H1 (cell line): ENCODE measurements around the gene IPO13. TPM values are rescaled to one million over a fixed set of nuclear protein-coding genes. Genes with fewer than 3 reads are reported as not detected.

Source experiments
- CTCF ChIA-PET: fragments of 300-600 bp; sonication (Branson Sonifier 250); formaldehyde crosslinking; loops from one replicate; lab custom pipeline; 2021; ENCODE audit not compliant: partially characterized antibody; lab: Charles Lee
- POLR2A ChIA-PET: fragments of 300-600 bp; sonication (Branson Sonifier 250); formaldehyde crosslinking; loops from one replicate; lab custom pipeline; 2021; ENCODE audit warnings: inconsistent platforms; ENCODE audit not compliant: partially characterized antibody; lab: Charles Lee
- DNase-seq, 2 experiments: peaks; one replicate each; pipeline versions ENCODE4 v3.0.0 to v3.0.0-alpha.2; 2010 to 2022; ENCODE audit warnings: low spot score in 2 of 2, low read depth in 1 of 2, mixed read lengths in 1 of 2
- FAIRE-seq: peaks from 2 replicates; lab custom pipeline; 2011; peaks lifted over from hg19 to GRCh38; lab: Jason Lieb, UNC
- H2AFZ ChIP-seq: 2 replicates; pipeline ENCODE4 v1.8.1; 2012; ENCODE audit warnings: low read length, inconsistent platforms
- H2AK5ac ChIP-seq: 2 replicates; pipeline ENCODE4 v1.6.1; 2013; ENCODE audit warnings: low read depth, low read length
- H2BK120ac ChIP-seq: replicated peaks from 2 replicates; pipeline ENCODE3; 2013; ENCODE audit warnings: low read depth, low read length, inconsistent platforms
- H2BK12ac ChIP-seq: 2 replicates; pipeline ENCODE4 v1.6.1; 2013; ENCODE audit warnings: low read depth, low read length
- H2BK15ac ChIP-seq: 2 replicates; pipeline ENCODE4 v1.6.1; 2013; ENCODE audit warnings: low read length
- H2BK20ac ChIP-seq: 2 replicates; pipeline ENCODE4 v1.6.1; 2013; ENCODE audit warnings: low read length
- H2BK5ac ChIP-seq: 2 replicates; pipeline ENCODE4 v1.6.1; 2013; ENCODE audit warnings: low read depth, low read length
- H3K14ac ChIP-seq: 2 replicates; pipeline ENCODE4 v1.6.1; 2013; ENCODE audit warnings: inconsistent platforms; ENCODE audit not compliant: insufficient read length
- H3K18ac ChIP-seq: 2 replicates; pipeline ENCODE4 v1.6.1; 2013; ENCODE audit warnings: low read length; ENCODE audit errors: extremely low read depth
- H3K23ac ChIP-seq: 2 replicates; pipeline ENCODE4 v1.6.1; 2013; ENCODE audit warnings: inconsistent platforms; ENCODE audit not compliant: insufficient read length
- H3K23me2 ChIP-seq: 2 replicates; pipeline ENCODE4 v1.6.1; 2013; ENCODE audit warnings: low read depth, low read length
- H3K27ac ChIP-seq: 2 replicates; pipeline ENCODE4 v1.6.1; 2011; ENCODE audit warnings: low read depth, low read length, inconsistent platforms
- H3K27me3 ChIP-seq, 4 experiments: replicated peaks in 1 of 4; 1 replicate in 1 of 4; 2 replicates in 3 of 4; pipeline versions ENCODE4 v1.6.1 to v1.8.1; 2011 to 2013; ENCODE audit warnings: low read length in 3 of 4, mild to moderate bottlenecking in 3 of 4, inconsistent platforms in 2 of 4, mixed read lengths in 2 of 4, moderate library complexity in 1 of 4; ENCODE audit not compliant: control insufficient read depth in 3 of 4, insufficient read depth in 3 of 4; ENCODE audit errors: extremely low read depth in 1 of 4
- H3K36me3 ChIP-seq, 4 experiments: 2 replicates each; pipeline versions ENCODE4 v1.6.1 to v1.8.1; 2011 to 2013; ENCODE audit warnings: mild to moderate bottlenecking in 4 of 4, low read length in 3 of 4, moderate library complexity in 2 of 4, control low read depth in 1 of 4, inconsistent platforms in 1 of 4; ENCODE audit not compliant: insufficient read depth in 4 of 4, control insufficient read depth in 2 of 4
- H3K4ac ChIP-seq: replicated peaks from 2 replicates; pipeline ENCODE3; 2013; ENCODE audit warnings: low read length, low read depth, mixed read lengths, inconsistent platforms; ENCODE audit not compliant: insufficient read length
- H3K4me1 ChIP-seq, 4 experiments: replicated peaks in 1 of 4; 1 replicate in 1 of 4; 2 replicates in 3 of 4; pipeline versions ENCODE4 v1.6.1 to v1.8.1; 2011 to 2013; ENCODE audit warnings: low read length in 3 of 4, inconsistent platforms in 2 of 4, mixed read lengths in 1 of 4; ENCODE audit not compliant: insufficient read depth in 4 of 4, control insufficient read depth in 3 of 4
- H3K4me2 ChIP-seq, 2 experiments: 2 replicates each; pipeline versions ENCODE4 v1.6.1 to v1.8.1; 2011 to 2013; ENCODE audit warnings: low read depth in 2 of 2, low read length in 2 of 2, control low read depth in 1 of 2, inconsistent platforms in 1 of 2, mild to moderate bottlenecking in 1 of 2; ENCODE audit not compliant: insufficient read depth in 1 of 2
- H3K4me3 ChIP-seq, 4 experiments: fragments of 200-600, 300-600 bp in 1 of 4; sonication (generic), shearing (Covaris generic), sonication (Bioruptor Twin) in 1 of 4; 2 replicates each; pipeline versions ENCODE4 v1.5.1 to v1.8.1; 2011 to 2016; ENCODE audit warnings: low read length in 4 of 4, low read depth in 3 of 4, control low read depth in 2 of 4, inconsistent platforms in 2 of 4, mild to moderate bottlenecking in 2 of 4, mixed read lengths in 1 of 4, moderate library complexity in 1 of 4; ENCODE audit not compliant: insufficient read depth in 2 of 4; ENCODE audit errors: extremely low read depth in 1 of 4
- H3K56ac ChIP-seq: replicated peaks from 2 replicates; pipeline ENCODE3; 2013; ENCODE audit warnings: low read depth, mild to moderate bottlenecking, mixed read lengths, low read length, inconsistent platforms; ENCODE audit not compliant: insufficient read length
- H3K79me1 ChIP-seq: 2 replicates; pipeline ENCODE4 v1.6.1; 2013; ENCODE audit warnings: low read depth, low read length, control low read depth
- H3K79me2 ChIP-seq, 2 experiments: 2 replicates each; pipeline versions ENCODE4 v1.6.1 to v1.8.1; 2012 to 2013; ENCODE audit warnings: low read length in 2 of 2, mild to moderate bottlenecking in 2 of 2, inconsistent platforms in 1 of 2; ENCODE audit not compliant: insufficient read depth in 2 of 2, control insufficient read depth in 1 of 2
- H3K9ac ChIP-seq, 4 experiments: replicated peaks in 1 of 4; 1 replicate in 1 of 4; 2 replicates in 3 of 4; pipeline versions ENCODE4 v1.6.1 to v1.8.1; 2011 to 2013; ENCODE audit warnings: low read depth in 3 of 4, low read length in 3 of 4, control low read depth in 2 of 4, mild to moderate bottlenecking in 2 of 4, moderate library complexity in 2 of 4, inconsistent platforms in 1 of 4; ENCODE audit errors: extremely low read depth in 1 of 4
- H3K9me3 ChIP-seq, 2 experiments: 2 replicates each; pipeline versions ENCODE4 v1.6.1 to v1.8.1; 2012 to 2013; ENCODE audit warnings: mild to moderate bottlenecking in 2 of 2, moderate library complexity in 2 of 2, control low read depth in 1 of 2, inconsistent platforms in 1 of 2, low read depth in 1 of 2, low read length in 1 of 2, mixed read lengths in 1 of 2; ENCODE audit not compliant: insufficient read depth in 2 of 2
- H4K20me1 ChIP-seq, 2 experiments: replicated peaks in 1 of 2; 2 replicates each; pipeline versions ENCODE3 to v1.8.1; 2011 to 2013; ENCODE audit warnings: inconsistent platforms in 2 of 2, low read length in 2 of 2, mild to moderate bottlenecking in 1 of 2; ENCODE audit not compliant: insufficient read depth in 2 of 2, control insufficient read depth in 1 of 2
- H4K5ac ChIP-seq: 2 replicates; pipeline ENCODE4 v1.6.1; 2013; ENCODE audit warnings: low read length, low read depth, mixed read lengths, inconsistent platforms; ENCODE audit not compliant: insufficient read length
- H4K8ac ChIP-seq: 2 replicates; pipeline ENCODE4 v1.8.0; 2013; ENCODE audit warnings: mild to moderate bottlenecking, moderate library complexity, low read length, inconsistent platforms; ENCODE audit not compliant: insufficient read depth; ENCODE audit errors: extremely low read depth
- H4K91ac ChIP-seq: replicated peaks from 2 replicates; pipeline ENCODE3; 2013; ENCODE audit warnings: low read length, mixed read lengths, inconsistent platforms; ENCODE audit not compliant: insufficient read length
- ATF2 ChIP-seq: IDR thresholded peaks from 2 replicates; pipeline ENCODE4 v1.6.1; 2012; ENCODE audit warnings: low read length, inconsistent platforms
- BRCA1 ChIP-seq: IDR thresholded peaks from 2 replicates; pipeline ENCODE4 v1.6.1; 2012; ENCODE audit warnings: low read depth, low read length, improper control_type of control experiment
- CTBP2 ChIP-seq: IDR thresholded peaks from 2 replicates; pipeline ENCODE4 v1.7.0; 2011; ENCODE audit warnings: borderline replicate concordance, mild to moderate bottlenecking, moderate library complexity, mixed read lengths, low read length; ENCODE audit not compliant: insufficient read depth, insufficient read length
- JUN ChIP-seq: IDR thresholded peaks from 2 replicates; pipeline ENCODE4 v1.6.1; 2011; ENCODE audit warnings: low read depth, mild to moderate bottlenecking, improper control_type of control experiment, low read length
- KDM4A ChIP-seq: IDR thresholded peaks from one replicate; pipeline ENCODE4 v1.7.1; 2012; ENCODE audit warnings: low read depth, mild to moderate bottlenecking, moderate library complexity, low read length, inconsistent platforms; ENCODE audit not compliant: severe bottlenecking
- KDM5A ChIP-seq: fragments of 200-600 bp; IDR thresholded peaks from 2 replicates; pipeline ENCODE4 v1.7.1; 2012; ENCODE audit warnings: mild to moderate bottlenecking, low read length, inconsistent platforms, mixed read lengths
- RNF2 ChIP-seq: fragments of 200-900, 300-1000 bp; sonication (generic); IDR thresholded peaks from 2 replicates; pipeline ENCODE4 v1.7.1; 2016; ENCODE audit warnings: borderline replicate concordance, low read depth, mild to moderate bottlenecking, antibody characterized with exemption, low read length; ENCODE audit not compliant: poor library complexity, severe bottlenecking; ENCODE audit errors: missing control alignments
- WGBS, 2 experiments: shearing (Covaris generic) in 1 of 2; methylation state at CpG; one replicate each; pipeline versions ENCODE4 v1.1.6 to v1.1.7; 2013 to 2015; ENCODE audit warnings: low lambda C conversion rate in 2 of 2, mixed read lengths in 2 of 2, inconsistent platforms in 1 of 2, low coverage in 1 of 2, missing lambda C conversion rate in 1 of 2; ENCODE audit not compliant: insufficient replicate concordance in 2 of 2, insufficient coverage in 1 of 2, insufficient read length in 1 of 2; ENCODE audit errors: extremely low coverage in 1 of 2, missing lambda C conversion rate in 1 of 2; 5-methylcytosine and 5-hydroxymethylcytosine counted together
- polyA plus RNA-seq, 7 experiments: library from polyadenylated mRNA; depleted of rRNA in 3 of 7; stranded (reverse) in 5 of 7; unstranded in 2 of 7; fragments of >200 nt in 5 of 7; fragments of 200-250 nt in 2 of 7; gene quantifications; 1 replicate in 5 of 7; 2 replicates in 1 of 7; 4 replicates in 1 of 7; pipeline versions ENCODE4 v1.2.1 to v1.2.3, GENCODE V29; 2011 to 2013; ENCODE audit warnings: missing spikeins in 2 of 7, mixed read lengths in 2 of 7
- total RNA-seq: library from RNA; stranded (reverse); fragmentation: NEBNext Ultra II Directional; extraction: Animal tissue kit (Norgen Biotek cat#: 25700); gene quantifications from 2 replicates; pipeline ENCODE4 v1.2.1, GENCODE V29; 2021

IPO13 gene
- total and polyA plus RNA-seq, 2 of the 8 experiments (the other 6 are each of a cell fraction or from before 2014, with no cell fraction given) = 23.0 to 27.0 TPM

DNA sequence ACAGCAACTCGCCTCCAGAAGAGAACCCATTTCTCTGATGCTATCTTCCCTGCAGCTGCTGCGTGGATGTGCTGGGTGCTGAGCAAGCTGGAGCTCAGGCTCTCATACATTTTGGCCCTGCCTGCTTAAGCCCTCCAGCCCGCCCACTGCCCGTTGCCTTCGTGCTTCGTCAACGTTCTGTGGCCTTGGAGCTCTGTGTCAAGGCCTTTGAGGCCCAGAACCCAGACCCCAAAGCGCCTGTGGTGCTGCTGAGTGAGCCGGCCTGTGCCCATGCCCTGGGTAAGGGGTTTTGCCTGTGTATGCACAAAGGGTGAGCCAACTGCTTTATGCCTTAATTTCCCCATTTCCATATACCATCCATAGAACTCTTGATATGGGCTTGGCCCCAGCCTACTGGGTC, 24.2 kb downstream of the IPO13 start:
- peak overlapping the region; percentile 69 to 85; a peak in 3 of 4 replicates for H3K4me2 ChIP-seq
- H3K4me3 ChIP-seq = peak overlapping the region; percentile 65 to 100 (median 97); a peak in 5 of 8 replicates
- FAIRE-seq = no peak
- no peaks in the 10 kb centered on the region for H3K9me3 ChIP-seq
- no peak overlapping the region for H3K9ac ChIP-seq
- no peak overlapping the region for H4K91ac ChIP-seq
- H3K4ac ChIP-seq = no peak overlapping the region
- H3K14ac ChIP-seq = no peak overlapping the region
- no peak overlapping the region for H2BK12ac ChIP-seq
- no peak overlapping the region for H2BK5ac ChIP-seq
- no peak overlapping the region for H3K27ac ChIP-seq
- H4K5ac ChIP-seq = no peak overlapping the region
- no peak overlapping the region for H2AFZ ChIP-seq
- no peaks in the 10 kb centered on the region for H3K27me3 ChIP-seq
- H2AK5ac ChIP-seq = no peak overlapping the region
- peaks cover 2 to 14% (median 7%) of the 10 kb centered on the region in 4 experiments for H3K4me1 ChIP-seq
- DNase-seq = no peak
- WGBS, 2 experiments = 90% methylated on average over 9 of the region's 9 CpGs; no CpG with 5 or more reads in 1 of the 2 experiments
- no peak overlapping the region for H3K23ac ChIP-seq
- TF ChIP-seq CTBP2 (no peak), KDM5A (no peak), JUN (no peak), BRCA1 (no peak), ATF2 (no peak), RNF2 (no peak), KDM4A (no peak)
- peaks cover 0 to 19% of the 10 kb centered on the region in 2 experiments; a peak in 2 of 4 replicates for H3K79me2 ChIP-seq
- H3K23me2 ChIP-seq = peaks cover 20% of the 10 kb centered on the region
- no peak overlapping the region for H2BK15ac ChIP-seq
- no peak overlapping the region for H2BK20ac ChIP-seq
- H3K36me3 ChIP-seq = peaks cover 0 to 14% (median 8%) of the 10 kb centered on the region in 4 experiments; a peak in 4 of 8 replicates
- H3K56ac ChIP-seq = no peak overlapping the region
- no peak overlapping the region for H3K18ac ChIP-seq
- ChIA-PET POLR2A (interaction anchor here (1.2 to 12.9 kb wide), 5 partner anchors 8 to 23 kb away, joined by 5 to 189 read pairs (median 10); partner anchors contain the start of genes CCDC24 and IPO13), CTCF (interaction anchor here (0.7 to 9.2 kb wide), 13 partner anchors 9 to 207 kb away, joined by 3 to 79 read pairs (median 5); partner anchors contain the start of genes IPO13 and SLC6A9)
- no peak overlapping the region; the same call in 1 of the 2 replicates for H4K8ac ChIP-seq
- 0 out of 2 replicates have a peak, but pooled peaks cover 7% of the 10 kb centered on the region for H3K79me1 ChIP-seq
- no peak overlapping the region for H2BK120ac ChIP-seq
- peaks cover 4 to 13% of the 10 kb centered on the region in 2 experiments for H4K20me1 ChIP-seq
